ENCODE data around the gene PAWR. TPM values are rescaled to one million over a fixed set of nuclear protein-coding genes. Genes with fewer than 3 reads are reported as not detected.

Gene PAWR
- total and polyA plus RNA-seq, 10 of the 15 experiments (the other 5 are each of a cell fraction or from before 2014, with no cell fraction given), result 8.1 to 70.6 (median 24.2) TPM

GRCh38 chr12:79677672-79678071 lies 13.1 kb downstream of the PAWR start (continued):
- TF ChIP-seq ZBTB40 (IDR thresholded peaks at IDR 0.05; ENCODE audit: borderline replicate concordance), result no peak

- Histone ChIP-seq H3K27ac (ENCODE audit: control insufficient read depth, insufficient read depth) (no peak overlapping the region), H3K27me3 (replicated peaks in 1 of 2; ENCODE audit: control insufficient read depth in 2 of 2, insufficient read depth in 2 of 2, low read length in 1 of 2) (no peaks in the 10 kb centered on the region), H3K79me2 (ENCODE audit: control insufficient read depth, insufficient read depth, low read length) (peaks cover 59% of the 10 kb centered on the region), H3K4me1 (ENCODE audit: control insufficient read depth, insufficient read depth, low read length) (peaks cover 5% of the 10 kb centered on the region; the same call in 1 of the 2 replicates), H3K4me2 (ENCODE audit: control insufficient read depth, insufficient read depth) (no peak overlapping the region), H4K20me1 (ENCODE audit: control insufficient read depth, insufficient read depth) (no peaks in the 10 kb centered on the region), H3K36me3 (ENCODE audit: control insufficient read depth in 2 of 2, insufficient read depth in 2 of 2, low read length in 1 of 2) (no peaks in the 10 kb centered on the region), H3K9ac (ENCODE audit: control insufficient read depth, insufficient read depth, low read length) (no peak overlapping the region), H3K4me3 (no peak overlapping the region), H3K9me3 (replicated peaks; ENCODE audit: control insufficient read depth, insufficient read depth, low read length) (peaks cover 10% of the 10 kb centered on the region; the same call in 2 of the 3 replicates), H2AFZ (ENCODE audit: control insufficient read depth, low read depth, low read length) (no peak overlapping the region)
- ChIA-PET SMC1A (ENCODE audit: uncharacterized antibody, unreplicated experiment) (interaction anchor here (1.1 to 1.7 kb wide), 4 partner anchors 10 to 133 kb away, joined by 3 to 13 read pairs (median 4); no protein-coding TSS in a partner anchor), CTCF (interaction anchor here (0.8 to 1.7 kb wide), 4 partner anchors 10 to 129 kb away, joined by 3 to 7 read pairs (median 4); no protein-coding TSS in a partner anchor), POLR2A (interaction anchor here (1.8 kb wide), 1 partner anchor 31 kb away, joined by 5 read pairs; no protein-coding TSS in a partner anchor), RAD21 (ENCODE audit: unreplicated experiment) (interaction anchor here (0.9 to 1.4 kb wide), 3 partner anchors 14 to 31 kb away, joined by 3 to 7 read pairs (median 5); partner anchors contain the start of gene PAWR)
- TF ChIP-seq NFIC (IDR thresholded peaks at IDR 0.05; ENCODE audit: low read depth, low read length), result no peak
- TF ChIP-seq ZNF217 (IDR thresholded peaks at IDR 0.05), result no peak
- TF ChIP-seq LARP7 (IDR thresholded peaks at IDR 0.05), result no peak
- TF ChIP-seq PBX3 (IDR thresholded peaks at IDR 0.05; ENCODE audit: insufficient replicate concordance, low read depth, low read length), result no peak
- TF ChIP-seq RELA (IDR thresholded peaks at IDR 0.05; ENCODE audit: borderline replicate concordance, partially characterized antibody), result no peak
- no peak for TF ChIP-seq MEF2B (IDR thresholded peaks at IDR 0.05; ENCODE audit: partially characterized antibody, poor library complexity, severe bottlenecking)
- in situ Hi-C loops (cut with MboI) (no loop called here), intact Hi-C loops (cut with micrococcal nuclease; ENCODE audit: unreplicated experiment) (no loop called here)
- FAIRE-seq (no peak), DNase-seq (ENCODE audit: low read depth, low spot score) (no peak), ATAC-seq (peak; percentile 9; the same call in 1 of the 3 replicates)
- 91% methylated on average over 2 of the region's 2 CpGs for WGBS (ENCODE audit: insufficient coverage, insufficient replicate concordance, low lambda C conversion rate, missing lambda C conversion rate)
- no TSS peak for BruUV-seq (replicated peaks)
Measured at GRCh38 chr12:79676579-79676978, 14.2 kb downstream of the PAWR start.
